RPMI7951 (cell line): ENCODE results near the gene CFAP46. TPM values are rescaled to one million over a fixed set of nuclear protein-coding genes. Genes with fewer than 3 reads are reported as not detected.
A peak's percentile ranks its signal among the peaks of the same experiment; 100 is the strongest.
"Not testable (repeated sequence)": the region's sequence is repeated elsewhere in the genome, so short reads cannot be mapped to it uniquely, and the experiment has no call there.

Experiments
- DNase-seq: peaks from one replicate; pipeline ENCODE4 v3.0.0-alpha.2; 2012; ENCODE audit warnings: low read depth
- total RNA-seq: library from RNA; depleted of rRNA; stranded (reverse); fragments of >200 nt; shearing (Covaris generic); gene quantifications from 2 replicates; pipeline ENCODE4 v1.2.3, GENCODE V29; 2014

Gene CFAP46
- total RNA-seq, 1 experiment from 2014 or later, result not detected

DNA sequence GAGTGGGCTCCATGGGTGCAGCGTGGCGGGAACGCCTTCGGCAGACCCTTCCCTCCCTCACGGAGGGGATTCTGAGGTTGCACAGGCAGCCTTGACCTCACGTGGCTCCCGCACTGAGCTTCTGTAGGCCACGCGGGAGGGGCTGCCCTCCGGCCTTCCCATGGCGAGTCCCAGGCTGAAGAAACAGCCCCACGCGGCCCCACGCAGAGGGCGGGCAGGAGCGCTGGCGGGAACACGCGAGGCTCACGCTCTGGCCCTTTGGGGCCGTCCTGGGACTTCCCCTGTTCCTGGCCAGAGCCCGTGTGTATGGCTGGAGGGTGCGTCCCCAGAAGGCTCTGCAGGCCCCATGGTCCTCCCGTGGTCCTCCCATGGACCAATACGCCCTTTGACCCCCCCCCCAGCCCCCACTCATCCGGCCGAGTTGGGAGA, 134.7 kb downstream of the CFAP46 start:
- no peak for DNase-seq

DNA sequence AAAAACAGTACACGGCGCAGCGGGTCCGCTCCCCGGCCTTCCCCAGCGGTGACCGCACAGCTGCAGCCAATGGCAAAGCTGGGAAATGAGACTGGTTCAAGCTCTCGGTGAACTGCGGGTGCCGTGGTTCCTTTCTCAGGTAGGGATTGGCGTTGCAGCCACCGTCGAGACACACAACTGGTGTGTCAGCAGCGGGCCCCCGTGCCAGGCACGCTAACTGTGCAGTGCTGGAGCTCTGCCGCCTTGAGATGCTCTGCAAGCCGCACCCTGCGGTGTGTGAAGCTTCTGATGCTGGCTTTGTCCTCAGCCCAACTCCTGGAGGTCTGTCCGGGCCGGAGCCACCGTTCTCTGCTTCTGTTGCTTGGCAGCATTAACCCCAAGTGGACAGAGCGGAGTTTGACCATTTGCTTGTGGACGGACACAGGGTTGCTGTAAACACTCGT, 135.8 kb downstream of the CFAP46 start:
- no peak for DNase-seq

- DNase-seq, result no peak
Observed at GRCh38 chr10:132806110-132806509, 136.3 kb downstream of the CFAP46 start.

GRCh38 chr10:132805599-132805998, 136.8 kb downstream of the CFAP46 start:
- no peak for DNase-seq

GRCh38 chr10:132804785-132805426, 137.5 kb downstream of the CFAP46 start:
- no peak for DNase-seq

DNA sequence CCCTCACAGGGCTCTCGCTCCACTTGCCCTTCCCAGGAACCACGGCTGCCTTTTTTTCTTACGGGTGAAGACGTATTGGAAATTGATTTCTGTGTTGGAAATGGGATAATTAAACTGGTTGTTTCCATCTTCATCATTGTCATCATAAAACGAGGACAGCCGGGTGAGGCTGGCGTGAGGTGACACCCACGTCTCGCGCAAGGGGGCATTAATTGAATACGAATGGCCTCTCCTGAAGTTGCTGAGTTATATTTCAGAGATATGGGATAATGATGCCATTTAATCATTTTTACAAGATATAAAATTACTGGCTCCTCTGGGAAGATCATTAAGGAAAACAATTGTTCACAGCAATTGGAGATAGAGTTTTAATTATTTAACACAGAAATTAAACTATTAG, 138.1 kb downstream of the CFAP46 start:
- DNase-seq, result no peak

DNA sequence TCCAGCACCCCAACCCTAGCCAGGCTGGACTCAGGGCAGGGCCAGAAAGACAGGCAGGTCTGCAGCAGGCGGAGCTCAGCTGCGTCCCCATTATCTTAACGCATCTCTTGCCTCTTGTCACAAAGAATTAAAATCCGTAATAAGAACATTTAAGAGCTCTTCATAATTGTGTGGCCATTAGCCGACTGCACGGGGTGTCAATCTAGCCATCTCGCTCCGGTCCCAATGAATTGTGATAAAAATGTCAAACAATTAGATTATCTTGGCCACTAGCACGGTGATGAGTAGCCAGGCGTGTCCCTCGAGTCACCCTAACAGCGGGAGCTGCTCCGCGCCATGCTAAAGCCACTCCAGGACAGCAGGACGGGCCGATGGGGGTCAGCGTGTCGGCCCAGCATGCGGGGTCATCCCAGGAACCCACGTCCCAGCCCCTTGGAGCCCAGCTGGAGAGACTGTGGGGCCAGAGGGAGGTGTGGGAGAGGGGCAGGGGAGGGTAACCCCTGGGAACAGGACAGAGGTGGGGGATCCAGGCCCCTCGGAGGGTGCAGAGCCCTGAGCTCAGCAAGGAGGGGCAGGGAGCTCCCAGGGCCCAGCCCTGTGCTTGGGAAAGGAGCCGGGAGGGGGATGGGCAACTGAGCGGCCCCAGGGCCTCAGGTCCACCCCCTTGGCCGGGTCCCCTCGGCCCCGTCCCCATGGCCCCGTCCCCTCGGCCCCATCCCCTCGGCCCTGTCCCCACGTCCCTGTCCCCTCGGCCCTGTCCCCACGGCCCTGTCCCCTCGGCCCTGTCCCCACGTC, 138.8 kb downstream of the CFAP46 start:
- DNase-seq, result no peak

GRCh38 chr10:132802694-132803320, 139.6 kb downstream of the CFAP46 start:
- no peak for DNase-seq

DNA sequence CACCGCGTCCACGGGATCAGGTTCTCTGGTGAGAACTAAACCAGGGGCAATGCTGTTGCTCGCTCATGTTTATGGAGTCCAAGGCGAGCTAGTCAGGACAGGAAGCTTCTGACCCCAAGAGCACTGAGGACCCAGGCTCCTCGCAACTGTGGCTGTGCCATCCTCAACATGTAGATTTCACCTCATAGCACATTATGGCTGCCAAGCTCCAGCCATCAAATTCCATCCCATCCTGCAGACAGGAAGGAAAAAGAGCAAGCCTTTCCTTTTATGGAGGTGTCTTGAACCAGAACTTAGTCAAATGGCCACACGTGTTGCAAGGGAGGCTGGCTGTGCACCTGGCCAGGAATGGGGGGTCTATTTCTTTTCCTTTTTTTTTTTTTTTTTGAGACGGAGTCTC, 140.3 kb downstream of the CFAP46 start:
- DNase-seq, result no peak

DNA sequence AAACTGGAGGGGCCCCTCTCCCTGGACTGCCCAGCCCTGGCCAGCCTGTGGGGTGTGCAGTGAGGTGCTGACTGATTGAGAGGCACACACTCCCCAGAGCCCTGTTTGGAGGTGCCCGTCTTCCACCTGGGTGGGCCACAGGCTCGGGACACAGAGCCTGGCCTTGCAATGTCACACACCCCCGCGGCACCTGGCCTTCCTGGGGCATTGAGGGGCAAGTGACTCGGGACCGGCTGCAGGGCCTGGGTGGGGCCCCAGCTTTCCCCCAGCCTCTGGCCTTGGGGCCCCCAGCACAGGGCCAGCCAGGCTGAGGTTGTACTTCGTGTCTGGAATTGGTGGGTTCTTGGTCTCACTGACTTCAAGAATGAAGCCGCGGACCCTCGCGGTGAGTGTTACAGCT, 142.5 kb downstream of the CFAP46 start:
- no peak for DNase-seq

DNA sequence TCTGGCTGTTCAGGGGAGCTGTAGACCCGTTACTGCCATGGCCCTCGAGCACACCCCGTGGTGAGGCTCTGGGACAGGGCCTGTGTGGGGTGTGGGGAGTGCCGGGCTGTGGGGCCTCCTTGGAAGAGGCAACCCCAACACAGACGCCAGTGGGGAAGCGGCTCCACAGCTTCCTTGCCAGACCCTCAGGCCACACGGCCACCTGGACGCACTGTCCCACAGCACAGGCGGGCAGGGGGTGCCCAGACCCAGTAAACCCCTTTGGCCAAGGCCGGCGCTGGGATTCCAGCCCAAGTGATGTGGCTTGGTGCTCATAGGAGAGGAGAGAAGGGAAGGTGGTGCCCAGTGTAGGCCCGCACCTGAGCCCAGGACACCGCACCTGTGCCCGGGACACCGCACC, 143.5 kb downstream of the CFAP46 start:
- DNase-seq, result no peak

- DNase-seq, result no peak
Observed at GRCh38 chr10:132798403-132798802, 144.0 kb downstream of the CFAP46 start.

GRCh38 chr10:132797986-132798385, 144.4 kb downstream of the CFAP46 start:
- DNase-seq, result not testable (repeated sequence)

DNA sequence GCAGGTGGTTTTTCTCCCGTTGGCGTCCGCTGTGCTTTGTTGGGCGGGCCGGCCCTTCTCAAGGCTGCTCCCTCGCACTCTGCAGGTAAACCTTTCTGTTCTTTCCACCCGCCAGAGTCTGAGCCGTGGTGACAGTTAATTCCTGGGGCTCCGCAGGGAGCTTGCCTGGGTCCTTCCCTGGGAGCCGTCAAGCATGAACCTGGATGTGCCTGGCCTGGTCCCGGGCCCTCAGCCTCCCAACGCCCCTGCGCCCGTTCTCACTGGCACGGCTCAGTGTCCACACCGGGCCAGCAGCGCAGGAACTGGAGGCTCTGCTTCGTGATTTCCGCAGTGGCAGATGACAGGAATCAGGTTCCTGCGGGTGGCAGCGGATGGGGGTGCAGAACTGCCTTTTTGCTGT, 145.5 kb downstream of the CFAP46 start:
- no peak for DNase-seq

GRCh38 chr10:132793871-132794849, 148.2 kb downstream of the CFAP46 start:
- DNase-seq, result peak; percentile 22

- DNase-seq, result no peak
Observed at GRCh38 chr10:132793213-132793612, 149.2 kb downstream of the CFAP46 start.

GRCh38 chr10:132792796-132793195, 149.6 kb downstream of the CFAP46 start:
- no peak for DNase-seq

GRCh38 chr10:132792099-132792498, 150.3 kb downstream of the CFAP46 start:
- not testable (repeated sequence) for DNase-seq

DNA sequence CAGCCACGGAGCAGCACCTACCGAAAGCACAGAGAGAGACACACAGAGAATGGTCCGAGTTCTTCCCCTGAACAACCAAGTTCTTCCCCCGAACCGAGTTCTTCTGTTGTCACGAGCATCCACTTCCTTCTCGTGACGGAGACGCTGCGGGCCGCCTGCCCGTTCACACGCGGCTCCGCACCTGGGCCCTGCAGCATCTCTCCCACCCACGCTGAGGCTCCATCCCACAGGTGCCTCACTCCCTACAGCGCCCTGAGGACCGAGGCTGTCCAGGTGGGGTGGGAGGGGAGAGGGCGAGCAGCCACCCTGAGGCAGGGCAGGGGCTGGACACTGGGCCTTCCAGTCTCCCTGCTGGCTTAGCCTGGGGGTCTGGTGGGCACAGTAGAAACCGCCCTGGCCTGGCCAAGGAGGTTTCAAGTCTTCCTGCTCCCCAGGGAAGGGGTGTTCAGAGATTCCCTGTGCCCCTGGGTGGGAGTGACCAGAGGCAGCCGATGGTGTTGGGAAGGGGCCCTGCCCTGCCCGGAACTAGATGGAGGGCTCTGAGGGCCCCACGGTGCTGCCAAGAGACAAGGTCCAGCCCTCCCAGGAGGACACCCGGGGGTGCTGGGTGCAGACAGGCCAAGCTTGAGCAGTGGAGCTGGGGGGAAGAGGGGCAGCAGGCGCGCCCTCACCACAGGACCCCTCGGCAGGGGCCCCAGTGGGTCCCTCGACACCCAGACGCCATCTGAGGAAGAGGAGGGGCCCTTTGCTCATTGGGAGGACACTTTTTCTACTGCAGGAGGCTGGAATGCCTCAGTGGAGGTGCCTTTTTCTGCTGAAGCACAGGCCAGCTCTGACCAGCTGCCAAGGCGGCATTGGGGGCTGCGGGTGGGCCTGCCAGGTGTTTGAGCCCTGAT, 151.2 kb downstream of the CFAP46 start:
- no peak for DNase-seq

DNA sequence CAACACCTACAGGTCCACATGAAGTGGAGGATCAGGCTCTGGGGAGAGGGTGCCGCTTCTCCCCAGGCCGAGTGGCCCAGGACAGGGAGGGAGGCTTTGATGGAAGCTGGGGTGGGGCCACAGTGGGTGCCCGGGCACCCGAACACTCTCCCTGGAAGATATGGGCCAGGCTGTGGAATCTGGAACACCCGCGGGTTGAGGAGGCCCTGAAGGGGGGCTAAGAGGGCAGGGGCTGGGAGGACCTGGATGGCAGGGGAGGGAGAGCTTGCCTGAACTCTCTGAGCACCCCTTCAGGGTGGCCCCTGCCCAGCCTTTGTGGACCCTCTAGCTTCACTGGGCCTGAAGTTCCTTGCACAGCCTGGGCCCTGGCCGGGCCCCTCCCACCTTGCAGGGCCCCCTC, 151.9 kb downstream of the CFAP46 start:
- no peak for DNase-seq
